GOT3 (cell line): ENCODE results near the gene HNRNPR.

ENCODE experiments used
- DNase-seq: peaks from one replicate; lab custom pipeline; 2025; ENCODE audit warnings: mixed read lengths; lab: John Stamatoyannopoulos, UW

The HNRNPR gene

DNA sequence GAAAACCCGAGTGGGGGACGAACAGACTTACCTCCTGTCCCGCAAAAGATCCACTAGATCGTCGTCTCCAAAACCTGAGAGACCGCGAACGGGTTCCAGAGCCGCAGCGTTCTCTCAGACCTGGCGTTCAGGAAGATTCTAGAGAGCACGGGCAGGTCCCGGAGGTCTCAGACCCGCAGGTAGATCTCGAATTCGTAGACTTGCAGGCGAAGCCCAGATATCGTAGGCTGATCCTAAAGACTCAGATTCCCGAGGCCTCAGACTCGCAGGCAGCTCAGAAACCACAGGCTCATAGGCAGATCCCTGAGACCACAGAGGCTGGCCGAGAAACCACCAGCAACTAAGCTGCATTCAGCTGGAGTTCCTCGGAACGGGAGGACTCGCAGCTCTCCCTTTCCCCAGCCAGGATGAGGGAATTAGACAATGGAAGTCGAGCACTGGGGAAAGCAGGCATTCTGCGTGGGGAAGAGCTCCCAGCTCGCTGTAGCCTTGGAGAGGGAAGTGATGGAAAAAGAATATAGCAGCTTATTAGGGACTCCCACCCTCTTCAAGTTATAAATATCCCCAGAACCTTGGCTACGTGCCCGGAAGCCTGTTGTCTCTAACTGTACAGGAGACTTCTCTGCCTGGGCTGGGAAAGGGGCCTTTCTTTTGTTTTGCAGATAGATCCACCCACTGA, 25.4 kb upstream of the HNRNPR start, which contains the start of gene ZNF436:
ZNF436 (minus strand) TSS at position 502 of the 679 bp plus-strand sequence. CDS start 1,831 bp downstream, outside the sequence.
- DNase-seq = no peak

DNA sequence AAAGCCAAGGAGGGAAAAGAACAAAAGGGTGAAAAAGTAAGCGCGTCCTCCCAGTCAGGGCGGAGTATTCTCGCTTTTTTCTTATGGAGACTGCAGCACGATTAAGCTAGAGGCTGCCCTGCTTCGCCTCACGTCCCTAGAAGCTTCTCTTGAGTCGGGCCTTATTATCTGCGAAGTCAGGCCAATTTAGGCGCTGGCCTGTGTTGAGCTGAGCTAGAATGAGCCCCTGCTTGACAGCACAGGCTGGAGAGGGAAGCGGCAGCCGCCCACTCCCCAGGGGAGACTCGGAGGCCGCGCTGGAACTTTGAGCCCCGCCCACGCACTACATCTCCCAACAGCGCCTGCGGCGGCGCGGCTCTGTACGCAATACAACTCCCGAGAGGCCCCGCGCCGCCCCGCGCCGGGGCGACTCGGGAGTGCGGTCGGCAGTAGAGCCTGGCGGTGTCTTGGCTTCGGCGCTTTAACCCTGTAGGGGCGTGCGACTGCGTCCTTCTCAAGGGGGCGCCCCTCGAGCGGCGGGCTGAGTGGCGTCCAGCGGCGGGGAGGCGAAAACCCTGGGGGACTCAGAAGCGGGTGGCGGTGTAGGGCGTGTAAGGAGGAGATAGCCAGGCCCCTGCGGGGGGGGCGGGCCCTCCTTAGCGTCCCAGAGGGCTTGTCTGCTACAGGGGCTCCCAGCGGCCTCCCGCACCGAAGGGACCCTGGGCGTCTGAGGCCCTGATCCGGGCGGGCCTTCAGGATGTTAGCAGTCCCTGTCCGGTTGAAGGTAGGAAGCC, 24.7 kb upstream of the HNRNPR start:
- DNase-seq = peak; percentile 75

DNA sequence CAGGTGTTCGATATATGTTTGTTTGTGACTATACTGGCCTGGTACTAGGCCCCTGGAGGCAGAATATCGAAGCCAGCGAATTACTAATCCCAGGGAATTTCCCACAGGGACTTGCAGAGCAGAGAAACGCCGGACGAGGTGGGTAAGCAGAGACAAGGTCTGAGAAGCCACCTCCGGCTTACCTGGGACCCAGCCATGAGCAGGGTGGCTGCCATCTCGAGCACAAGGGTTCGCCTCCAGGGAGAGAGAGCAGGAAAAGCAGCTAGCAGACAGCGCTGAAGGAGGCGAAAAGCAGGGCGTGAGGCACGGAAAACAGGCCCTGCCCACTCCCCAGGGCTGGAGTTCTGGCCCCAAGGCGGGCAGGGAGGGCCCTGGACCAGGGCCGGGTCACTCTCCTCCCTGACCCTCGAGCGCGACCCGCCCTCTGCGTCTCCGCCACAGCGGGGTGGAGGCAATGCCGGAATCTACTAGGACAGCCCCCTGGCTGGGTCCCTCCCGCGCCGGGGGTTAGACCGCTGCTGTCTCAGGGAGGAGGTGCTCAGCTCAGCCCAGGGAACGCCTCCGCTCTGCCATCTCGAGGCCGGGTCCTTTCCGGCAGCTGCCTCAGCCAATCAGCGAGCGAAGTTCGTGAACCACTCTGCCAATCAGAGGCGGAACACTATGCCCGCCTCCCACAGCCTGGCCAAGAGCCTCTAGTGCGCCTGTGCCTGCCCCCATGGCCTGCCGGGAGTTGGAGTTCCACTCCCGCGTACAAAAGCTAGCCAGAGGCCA, 23.9 kb upstream of the HNRNPR start:
- DNase-seq = peak; percentile 97

DNA sequence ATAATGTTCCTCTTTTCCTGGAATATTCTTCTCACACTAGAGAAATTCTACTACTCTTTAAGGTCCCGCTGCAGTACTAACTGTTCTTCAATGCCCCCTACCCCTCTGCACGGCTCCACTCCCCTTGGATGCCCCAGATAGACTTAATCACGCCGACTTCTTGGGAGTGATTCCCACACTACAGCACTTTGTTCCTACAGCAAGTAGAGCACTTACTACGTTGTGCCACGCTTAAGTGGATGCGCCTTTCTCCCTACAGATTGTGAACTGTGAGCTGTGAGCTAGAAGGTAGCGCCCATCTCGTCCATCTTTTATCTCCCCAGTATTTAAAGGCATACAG, 23.3 kb upstream of the HNRNPR start:
- DNase-seq = no peak

DNA sequence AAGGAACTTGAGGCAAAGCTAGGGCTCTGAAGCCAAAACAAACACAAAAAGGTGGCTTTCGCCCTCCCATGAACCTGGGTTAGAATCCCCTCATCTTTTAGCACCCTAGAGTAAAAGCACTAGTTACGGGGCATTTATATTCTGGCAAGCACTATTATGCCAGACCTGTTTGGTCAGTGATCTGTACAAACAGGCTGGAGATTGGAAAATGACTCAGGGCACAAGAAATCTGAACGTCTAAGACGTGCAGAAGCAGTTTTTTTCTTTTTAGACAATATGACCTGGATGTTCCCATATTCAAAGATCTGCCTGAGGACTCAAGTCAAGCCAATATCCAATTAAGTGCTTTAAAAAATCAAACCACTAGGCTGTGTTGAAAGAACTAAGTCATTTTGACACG, 22.5 kb upstream of the HNRNPR start:
- no peak for DNase-seq

DNA sequence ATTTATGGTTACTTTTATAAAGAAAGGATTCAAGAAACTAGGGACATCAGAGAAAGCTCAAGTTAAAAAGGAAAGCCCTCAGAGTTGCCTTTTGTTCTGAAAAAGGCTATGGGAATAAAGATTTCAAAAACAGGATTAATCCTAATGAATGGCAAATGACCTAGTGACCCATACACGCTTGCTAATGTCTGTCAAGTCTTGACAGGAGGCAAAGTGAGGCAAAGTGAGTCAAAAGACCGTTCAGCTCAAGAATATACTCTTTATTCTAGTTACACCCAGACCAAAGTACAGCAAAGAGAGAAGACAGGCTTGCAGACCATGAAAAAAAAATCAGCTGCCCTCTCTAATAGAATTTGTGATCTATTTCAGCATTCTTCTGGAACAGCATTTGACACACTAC, 22.1 kb upstream of the HNRNPR start:
- DNase-seq = no peak

DNA sequence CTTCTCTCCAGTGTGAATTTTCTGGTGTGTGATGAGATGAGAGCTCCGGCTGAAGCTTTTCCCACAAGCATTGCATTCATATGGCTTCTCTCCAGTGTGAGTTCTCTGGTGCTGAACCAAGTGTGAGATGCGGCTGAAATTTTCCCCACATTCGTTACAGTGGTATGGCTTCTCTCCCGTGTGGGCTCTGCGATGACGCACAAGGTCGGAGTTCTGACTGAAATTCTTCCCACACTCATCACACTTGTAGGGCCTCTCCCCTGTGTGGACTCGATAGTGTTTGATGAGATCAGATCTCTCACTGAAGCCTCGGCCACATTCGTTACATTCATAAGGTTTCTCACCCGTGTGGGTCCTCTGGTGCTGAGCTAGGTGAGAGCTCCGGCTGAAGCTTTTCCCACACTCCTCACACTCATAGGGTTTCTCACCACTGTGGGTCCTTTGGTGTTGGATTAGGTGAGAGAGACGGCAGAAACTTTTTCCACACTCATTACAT, 18.2 kb upstream of the HNRNPR start:
- DNase-seq = no peak

DNA sequence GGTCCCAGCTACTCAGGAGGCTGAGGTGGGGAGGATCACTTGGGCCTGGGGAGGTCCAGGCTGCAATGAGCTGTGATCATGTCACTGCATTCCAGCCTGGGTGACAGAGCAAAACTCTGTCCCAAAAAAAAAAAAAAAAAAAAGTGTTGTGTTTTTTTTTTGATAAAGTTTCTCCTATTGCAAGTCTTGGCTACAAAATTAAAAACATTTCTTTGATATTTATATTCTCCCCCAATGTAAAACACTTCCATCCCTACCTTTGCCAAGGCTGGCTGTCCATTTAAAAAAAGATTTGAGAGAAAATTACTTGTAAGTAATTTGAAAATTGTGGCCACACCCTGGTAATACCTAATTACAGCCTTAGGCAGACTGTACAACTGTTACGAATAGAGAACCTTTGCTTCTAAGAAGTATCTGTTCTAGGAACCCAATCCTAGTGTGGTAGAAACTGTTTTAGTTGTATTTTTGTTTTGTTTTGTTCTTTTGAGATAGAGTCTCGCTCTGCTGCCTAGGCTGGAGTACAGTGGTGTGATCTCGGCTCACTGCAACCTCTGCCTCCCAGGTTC, 14.3 kb upstream of the HNRNPR start:
- no peak for DNase-seq

DNA sequence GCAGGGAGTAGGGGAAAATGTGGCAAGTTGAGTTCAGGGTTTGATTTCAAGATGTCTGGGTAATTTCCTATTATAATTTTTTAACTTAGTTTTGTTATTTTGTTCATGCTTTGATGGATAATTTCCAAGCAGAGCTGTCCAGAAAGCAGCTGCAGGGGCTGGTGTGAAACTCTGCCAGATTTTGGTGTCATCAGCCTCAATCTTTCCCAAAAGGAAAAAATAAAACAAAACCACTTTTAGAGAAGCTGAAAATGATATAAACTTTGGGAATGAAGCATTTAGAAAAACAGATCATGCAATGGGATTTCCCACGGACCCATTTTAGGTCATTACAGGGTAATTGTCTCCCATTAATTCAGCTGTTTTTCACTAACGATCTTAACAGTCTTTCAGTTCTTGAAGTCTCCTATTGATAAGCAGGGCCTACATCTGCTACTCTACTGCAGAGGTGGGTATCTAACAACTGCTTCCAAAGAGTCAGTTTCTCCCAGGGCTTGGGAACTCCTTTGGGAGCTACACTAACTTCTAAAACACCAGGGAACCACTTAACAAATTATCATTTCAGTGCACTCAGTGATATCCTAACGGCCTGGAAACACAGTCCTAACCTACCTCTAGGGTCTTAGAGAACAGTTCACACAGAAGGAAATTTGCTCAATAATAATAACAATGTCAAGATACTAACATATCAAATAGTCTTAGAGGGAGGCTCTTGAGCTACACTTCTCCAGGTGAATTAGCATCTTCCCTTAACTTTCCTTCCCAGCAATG, 13.2 kb upstream of the HNRNPR start:
- no peak for DNase-seq

DNA sequence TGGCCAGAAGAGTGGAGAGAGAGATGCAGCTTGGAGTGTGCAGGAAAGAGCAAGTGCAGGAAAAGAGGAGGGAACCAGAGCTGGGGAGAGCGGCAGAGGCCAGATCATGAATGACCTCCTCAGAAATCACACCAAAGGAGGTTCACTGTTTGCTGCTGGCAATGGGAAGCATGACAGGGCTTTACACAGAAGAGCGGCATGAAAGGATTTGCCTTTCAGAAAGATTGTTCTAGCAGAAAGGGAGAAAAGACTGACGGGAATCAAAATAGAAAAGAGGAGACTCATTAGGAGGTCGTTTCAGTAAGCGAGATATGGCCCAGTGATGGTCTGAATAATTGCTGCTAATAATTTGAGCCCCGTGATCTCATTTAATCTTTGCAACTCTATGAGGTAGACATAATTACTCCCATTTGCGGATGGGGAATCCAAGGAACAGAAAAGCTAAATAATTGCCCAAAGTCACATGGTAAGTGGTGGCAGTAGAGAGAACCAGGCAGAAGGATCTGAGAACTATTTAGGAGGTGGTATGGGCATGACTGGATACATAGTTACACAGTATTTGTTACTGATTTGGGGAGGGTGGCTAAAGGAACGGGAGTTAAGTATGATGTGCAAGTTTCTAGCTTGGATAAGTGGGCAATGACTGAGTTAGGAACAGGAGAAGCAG, 12.5 kb upstream of the HNRNPR start:
- no peak for DNase-seq

DNA sequence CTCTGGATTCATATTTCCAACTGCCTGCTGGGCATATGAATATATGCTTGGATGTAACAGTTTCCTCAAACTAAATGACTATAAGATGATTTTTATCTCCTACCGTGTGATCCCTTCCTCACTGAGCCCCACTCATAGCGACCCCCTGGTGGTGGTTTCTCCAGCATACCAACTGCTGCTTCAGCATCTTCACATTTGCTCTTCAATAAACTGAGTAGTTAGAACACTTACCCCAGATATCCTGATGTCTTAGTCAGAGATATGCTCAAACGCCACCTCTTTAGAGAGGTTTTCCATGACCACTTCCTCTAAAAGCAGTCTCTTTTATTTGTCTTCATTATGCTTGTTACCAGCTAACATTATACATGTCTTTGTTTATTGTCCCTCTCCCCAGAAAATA, 10.2 kb upstream of the HNRNPR start:
- no peak for DNase-seq

DNA sequence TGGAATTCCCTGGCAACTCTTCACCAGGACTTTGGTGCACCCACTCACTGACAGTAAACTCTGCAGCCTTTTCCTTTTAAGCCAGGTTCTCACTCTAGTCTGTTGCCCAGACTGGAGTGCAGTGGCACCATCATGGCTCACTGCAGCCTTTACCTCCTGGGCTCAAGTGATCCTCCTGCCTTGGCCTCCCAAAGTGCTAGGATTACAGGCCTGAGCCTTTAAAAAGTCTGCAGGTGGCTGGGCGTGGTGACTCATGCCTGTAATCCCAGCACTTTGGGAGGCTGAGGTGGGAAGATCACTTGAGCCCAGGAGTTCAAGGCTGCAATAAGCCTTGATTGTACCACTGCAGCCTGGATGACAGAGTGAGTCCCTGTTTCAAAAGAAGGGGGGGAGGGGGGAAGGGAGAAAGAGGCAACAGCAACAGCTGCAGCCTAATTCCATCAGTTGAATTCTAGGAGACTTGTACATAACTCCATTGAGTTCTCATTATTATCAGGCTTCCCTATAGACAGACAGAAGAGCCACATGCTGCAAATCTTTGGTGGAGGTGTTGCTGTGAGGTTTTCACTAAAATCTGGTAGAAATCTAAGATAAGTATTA, 8.1 kb upstream of the HNRNPR start:
- no peak for DNase-seq

DNA sequence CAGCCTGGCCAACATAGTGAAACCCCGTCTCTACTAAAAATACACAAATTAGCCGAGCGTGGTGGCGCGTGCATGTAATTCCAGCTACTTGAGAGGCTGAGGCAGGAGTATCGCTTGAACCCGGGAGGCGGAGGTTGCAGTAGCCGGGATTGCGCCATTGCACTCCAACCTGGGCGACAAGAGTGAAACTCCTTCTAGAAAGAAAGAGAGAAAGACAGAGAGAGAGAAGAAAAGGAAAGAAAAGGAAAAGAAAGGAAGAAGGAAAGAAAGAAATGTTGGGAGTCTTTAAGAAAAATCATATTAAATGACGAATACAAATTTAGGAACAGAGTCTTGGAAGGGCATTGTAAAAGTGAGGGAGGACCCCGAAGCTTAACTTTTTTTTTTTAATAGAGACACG, 1.8 kb upstream of the HNRNPR start:
- no peak for DNase-seq

DNA sequence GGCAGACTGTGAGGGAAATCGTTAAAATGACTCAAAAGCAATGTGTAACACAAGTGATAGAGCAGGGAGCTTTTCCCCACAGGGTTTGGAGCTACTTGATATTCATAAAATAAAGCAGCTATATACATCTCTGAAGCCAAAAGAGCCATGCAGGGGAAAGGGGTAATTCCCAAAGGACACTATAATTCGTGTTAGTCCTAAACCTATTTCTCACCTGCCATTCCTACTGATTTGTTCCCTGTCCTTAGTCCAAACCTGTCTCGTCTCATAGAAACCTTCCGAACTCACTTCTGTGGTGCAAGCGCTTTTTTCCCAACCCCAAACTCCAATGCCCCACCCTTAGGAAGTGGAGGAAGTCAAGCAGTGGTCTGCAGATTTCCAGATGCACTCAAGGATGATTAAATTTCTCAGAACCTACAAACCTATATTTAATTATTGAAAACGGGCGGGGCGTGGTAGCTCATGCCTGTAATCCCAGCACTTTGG, 946 bp upstream of the HNRNPR start:
- DNase-seq = no peak

DNA sequence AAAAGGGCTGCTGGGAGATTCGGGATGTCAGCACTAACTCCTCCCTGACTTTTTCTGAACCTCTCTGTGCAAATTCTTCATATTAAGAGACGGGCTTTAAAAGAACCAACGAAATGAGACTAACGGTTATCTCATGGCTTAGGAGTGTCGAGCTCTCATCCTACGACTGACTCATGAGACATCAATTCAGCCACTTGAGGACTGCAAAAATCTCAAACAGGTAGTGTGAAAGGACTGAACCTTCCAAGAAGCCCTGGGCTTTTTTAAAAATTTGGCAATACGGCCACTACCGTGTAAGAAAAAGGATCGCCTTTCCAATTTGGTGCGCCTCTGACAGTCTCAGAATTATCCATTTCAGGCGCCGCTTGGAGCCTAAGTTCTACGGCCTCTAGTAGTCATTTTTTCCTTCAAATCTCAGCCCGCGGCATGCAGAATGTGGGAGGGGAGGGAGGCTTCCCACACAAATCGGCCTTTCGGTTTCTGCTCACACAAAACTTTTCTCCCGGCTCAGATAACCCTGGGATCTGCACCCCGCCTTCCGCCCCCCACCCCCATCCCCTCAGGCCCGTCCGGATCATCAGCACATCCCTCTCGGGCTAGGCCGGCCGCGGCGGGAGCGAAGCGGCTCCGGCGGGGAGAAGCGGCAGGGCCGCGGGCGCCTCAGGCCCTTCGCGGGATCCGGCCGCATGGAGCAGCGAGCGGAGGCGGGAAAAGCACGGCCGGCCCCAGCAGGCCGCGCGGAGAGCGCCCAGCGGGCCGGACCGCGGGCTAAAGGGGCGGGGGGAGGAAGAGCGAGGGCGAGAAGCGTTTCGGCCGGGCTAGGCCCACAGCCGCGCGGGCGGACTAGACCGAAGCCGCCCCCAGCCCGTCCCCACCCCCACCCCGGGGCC, 618 bp downstream of the HNRNPR start:
- peak; percentile 10 for DNase-seq

DNA sequence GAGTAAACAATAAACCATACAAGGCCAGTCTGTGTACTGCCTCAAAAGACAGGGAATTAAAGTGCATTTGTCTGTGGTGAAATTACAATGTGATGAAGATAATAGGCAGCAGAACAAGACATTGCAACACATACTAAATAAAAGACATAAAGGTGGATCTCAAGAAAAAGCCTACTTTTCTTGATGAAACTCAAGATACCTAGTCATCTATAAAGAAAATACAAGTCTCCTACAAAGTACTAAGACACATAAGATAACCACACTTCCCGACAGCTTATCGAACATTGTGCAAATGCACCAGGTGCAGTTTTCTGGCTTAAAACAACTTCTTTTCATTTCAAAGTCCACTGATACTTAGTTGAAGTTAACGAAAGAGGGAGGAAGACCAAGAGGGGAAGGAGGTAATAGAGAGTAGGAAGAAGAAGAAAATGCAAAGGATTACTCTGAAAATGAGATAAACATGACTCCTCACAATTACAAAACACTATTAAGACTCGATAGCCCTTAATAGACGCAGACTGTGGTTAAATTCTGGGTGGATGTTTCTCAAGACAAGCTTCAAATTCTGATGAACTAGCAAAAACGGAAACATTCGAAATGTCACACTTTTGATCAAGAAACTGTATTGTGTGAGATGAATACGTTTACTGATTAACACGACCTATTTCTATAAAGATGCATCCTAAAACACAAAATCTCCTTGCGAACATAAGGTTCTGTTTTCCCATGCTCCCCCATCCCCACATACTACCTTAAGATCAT, 2.0 kb downstream of the HNRNPR start:
- DNase-seq = no peak

DNA sequence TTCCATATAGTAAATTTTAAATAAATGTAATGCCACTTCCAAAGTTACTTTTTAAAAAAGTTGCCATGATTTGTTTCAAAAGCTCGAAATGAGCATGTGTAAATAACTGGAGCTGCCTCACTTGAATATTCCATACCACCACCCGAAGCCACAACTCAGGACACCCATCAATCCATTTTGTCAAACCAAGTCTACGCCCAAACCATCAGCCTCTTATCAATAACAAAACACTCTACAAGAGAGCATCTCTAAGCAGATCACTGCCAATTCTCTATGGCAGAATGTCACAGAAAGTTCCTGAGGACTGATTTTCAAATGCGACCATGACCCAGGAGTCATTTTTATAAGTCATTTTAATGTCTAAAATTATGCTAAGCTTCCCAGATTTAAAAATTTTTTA, 4.5 kb downstream of the HNRNPR start:
- DNase-seq = no peak

DNA sequence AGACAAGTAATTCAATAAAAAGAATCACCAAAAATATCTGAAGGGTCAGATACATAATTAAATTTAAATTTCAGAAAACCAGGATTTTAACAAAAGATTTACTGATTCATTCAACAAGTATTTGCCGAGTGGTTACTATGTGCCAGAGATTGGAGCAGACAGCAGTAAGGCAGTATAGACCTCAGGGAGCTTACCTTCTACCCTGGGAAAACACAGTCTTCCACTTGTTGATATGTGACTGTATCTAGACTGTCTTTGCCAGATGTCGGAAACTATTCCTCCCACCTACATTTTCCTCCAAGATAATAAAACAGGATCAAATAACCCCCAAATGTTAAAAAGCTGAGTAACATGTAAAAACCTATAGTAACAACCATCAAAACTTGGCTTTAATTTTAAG, 6.2 kb downstream of the HNRNPR start:
- no peak for DNase-seq

DNA sequence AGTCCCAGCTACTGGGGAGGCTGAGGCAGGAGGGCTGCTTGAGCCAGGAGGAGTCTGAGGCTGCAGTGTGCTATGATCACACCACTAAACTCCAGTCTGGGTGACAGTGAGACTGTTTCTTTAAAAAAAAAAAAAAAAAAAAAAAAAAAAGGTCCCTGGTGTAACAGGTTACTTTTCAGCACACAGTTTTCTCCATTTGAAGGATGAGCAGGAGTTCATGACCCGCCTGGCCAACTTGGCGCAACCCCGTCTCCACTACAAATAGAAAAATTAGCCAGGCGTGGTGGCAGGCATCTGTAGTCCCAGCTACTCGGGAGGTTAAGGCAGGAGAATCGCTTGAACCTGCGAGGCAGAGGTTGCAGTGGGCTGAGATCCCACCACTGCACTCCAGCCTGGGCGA, 12.4 kb downstream of the HNRNPR start:
- no peak for DNase-seq
